DOHH2 (cell line): ENCODE measurements around the gene DSTYK.

Experiments used
- EZH2phosphoT487 ChIP-seq: fragments of 200-600 bp; sonication (generic); IDR thresholded peaks from 2 replicates; pipeline ENCODE4 v1.6.1; 2017; ENCODE audit warnings: borderline replicate concordance, mild to moderate bottlenecking, antibody characterized with exemption, low read length, moderate library complexity, mixed read lengths
- TF ChIP-seq, protein P1 (sequence below): fragments of 200-600 bp; sonication (generic); IDR thresholded peaks from one replicate; pipeline ENCODE4 v1.5.1; 2014; ENCODE audit warnings: antibody characterized with exemption, mild to moderate bottlenecking, low read depth, low read length; ENCODE audit not compliant: poor library complexity, severe bottlenecking

DNA sequence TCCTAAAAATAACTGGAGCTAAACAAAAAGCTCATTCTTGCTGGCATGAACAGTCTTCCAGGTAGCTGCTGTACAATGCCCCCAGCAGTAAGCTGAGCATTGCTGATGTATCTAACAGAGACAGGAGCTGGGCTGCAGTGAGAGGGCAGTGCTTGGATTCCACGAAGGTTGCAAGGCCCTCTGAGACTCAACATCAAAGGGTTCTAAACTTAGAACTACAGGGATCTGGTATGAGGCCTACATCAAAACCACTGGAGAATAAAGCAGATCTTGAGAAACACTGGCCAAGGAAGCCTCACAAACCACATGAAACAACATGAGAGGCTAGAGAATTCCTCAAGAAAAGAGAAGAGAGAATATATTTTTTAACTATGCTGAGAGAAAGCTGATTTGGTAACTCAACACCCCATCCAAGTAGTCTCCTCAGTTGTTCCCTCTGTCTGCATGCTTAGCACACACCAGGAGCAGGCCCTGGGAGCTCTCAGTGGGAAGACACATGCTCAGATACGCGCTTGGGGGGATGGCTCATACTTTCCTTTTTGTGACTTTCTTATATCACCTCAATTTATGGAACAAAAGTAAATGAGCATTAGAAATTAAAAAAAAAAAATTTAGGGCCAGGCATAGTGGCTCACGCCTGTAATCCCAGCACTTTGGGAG, 27.7 kb downstream of the DSTYK start:
- TF ChIP-seq, protein P1, sequence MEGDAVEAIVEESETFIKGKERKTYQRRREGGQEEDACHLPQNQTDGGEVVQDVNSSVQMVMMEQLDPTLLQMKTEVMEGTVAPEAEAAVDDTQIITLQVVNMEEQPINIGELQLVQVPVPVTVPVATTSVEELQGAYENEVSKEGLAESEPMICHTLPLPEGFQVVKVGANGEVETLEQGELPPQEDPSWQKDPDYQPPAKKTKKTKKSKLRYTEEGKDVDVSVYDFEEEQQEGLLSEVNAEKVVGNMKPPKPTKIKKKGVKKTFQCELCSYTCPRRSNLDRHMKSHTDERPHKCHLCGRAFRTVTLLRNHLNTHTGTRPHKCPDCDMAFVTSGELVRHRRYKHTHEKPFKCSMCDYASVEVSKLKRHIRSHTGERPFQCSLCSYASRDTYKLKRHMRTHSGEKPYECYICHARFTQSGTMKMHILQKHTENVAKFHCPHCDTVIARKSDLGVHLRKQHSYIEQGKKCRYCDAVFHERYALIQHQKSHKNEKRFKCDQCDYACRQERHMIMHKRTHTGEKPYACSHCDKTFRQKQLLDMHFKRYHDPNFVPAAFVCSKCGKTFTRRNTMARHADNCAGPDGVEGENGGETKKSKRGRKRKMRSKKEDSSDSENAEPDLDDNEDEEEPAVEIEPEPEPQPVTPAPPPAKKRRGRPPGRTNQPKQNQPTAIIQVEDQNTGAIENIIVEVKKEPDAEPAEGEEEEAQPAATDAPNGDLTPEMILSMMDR = no peak
- TF ChIP-seq EZH2phosphoT487 = no peak
